GM12874 (cell line): Measurements from ENCODE around the gene TBCC.

ENCODE experiments used
- CTCF ChIP-seq: IDR thresholded peaks from 2 replicates; pipeline ENCODE4 v1.5.1; 2011; ENCODE audit warnings: low read depth, mild to moderate bottlenecking, control low read depth, low read length, moderate library complexity; ENCODE audit not compliant: insufficient read depth

The TBCC gene

GRCh38 chr6:42784717-42785498 lies 39.0 kb upstream of the TBCC start:
- no peak for TF ChIP-seq CTCF

- TF ChIP-seq CTCF = no peak
Measured at GRCh38 chr6:42783876-42784642, 38.2 kb upstream of the TBCC start.

GRCh38 chr6:42783177-42783875 lies 37.4 kb upstream of the TBCC start:
- no peak for TF ChIP-seq CTCF

DNA sequence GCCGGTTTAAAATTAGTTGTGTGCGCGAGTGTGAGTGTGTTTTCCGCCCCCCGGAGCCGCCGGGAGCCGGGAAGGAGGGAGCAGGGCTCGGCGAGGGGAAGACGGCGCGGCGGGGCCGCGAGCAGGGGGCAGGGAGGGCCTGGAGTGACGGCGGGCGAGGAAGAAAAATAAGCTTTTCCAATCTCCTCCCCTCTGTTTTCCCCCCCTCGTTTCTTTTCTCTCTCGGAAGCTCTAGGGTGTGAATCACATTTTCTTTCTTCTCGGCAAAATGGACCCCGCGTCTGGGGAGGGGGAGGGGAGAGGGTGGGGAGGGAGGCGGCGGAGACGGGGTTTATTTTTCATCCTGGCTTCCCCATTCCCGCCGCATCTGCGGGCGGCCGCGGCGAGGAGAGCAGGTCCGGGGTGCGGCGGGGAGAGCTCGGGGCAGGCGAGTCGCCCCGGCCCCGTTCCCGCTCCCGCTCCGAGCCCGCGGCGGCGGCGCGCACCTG lies 36.8 kb upstream of the TBCC start:
- TF ChIP-seq CTCF = no peak

GRCh38 chr6:42781796-42782688 lies 36.1 kb upstream of the TBCC start, which contains the start of gene BICRAL:
BICRAL (plus strand) TSS chr6:42782052; CDS start chr6:42822023, 39,971 bp downstream.
- TF ChIP-seq CTCF = no peak

GRCh38 chr6:42781546-42781795 lies 35.6 kb upstream of the TBCC start:
- TF ChIP-seq CTCF = no peak
